H1 (cell line): ENCODE results near the gene RALGAPA2. TPM values are rescaled to one million over a fixed set of nuclear protein-coding genes. Genes with fewer than 3 reads are reported as not detected.

Experiments used
- CTCF ChIA-PET: fragments of 300-600 bp; sonication (Branson Sonifier 250); formaldehyde crosslinking; loops from one replicate; lab custom pipeline; 2021; ENCODE audit not compliant: partially characterized antibody; lab: Charles Lee
- POLR2A ChIA-PET: fragments of 300-600 bp; sonication (Branson Sonifier 250); formaldehyde crosslinking; loops from one replicate; lab custom pipeline; 2021; ENCODE audit warnings: inconsistent platforms; ENCODE audit not compliant: partially characterized antibody; lab: Charles Lee
- DNase-seq, 2 experiments: peaks; one replicate each; pipeline versions ENCODE4 v3.0.0 to v3.0.0-alpha.2; 2010 to 2022; ENCODE audit warnings: low spot score in 2 of 2, low read depth in 1 of 2, mixed read lengths in 1 of 2
- FAIRE-seq: peaks from 2 replicates; lab custom pipeline; 2011; peaks lifted over from hg19 to GRCh38; lab: Jason Lieb, UNC
- H2AFZ ChIP-seq: 2 replicates; pipeline ENCODE4 v1.8.1; 2012; ENCODE audit warnings: low read length, inconsistent platforms
- H2AK5ac ChIP-seq: 2 replicates; pipeline ENCODE4 v1.6.1; 2013; ENCODE audit warnings: low read depth, low read length
- H2BK120ac ChIP-seq: replicated peaks from 2 replicates; pipeline ENCODE3; 2013; ENCODE audit warnings: low read depth, low read length, inconsistent platforms
- H2BK12ac ChIP-seq: 2 replicates; pipeline ENCODE4 v1.6.1; 2013; ENCODE audit warnings: low read depth, low read length
- H2BK15ac ChIP-seq: 2 replicates; pipeline ENCODE4 v1.6.1; 2013; ENCODE audit warnings: low read length
- H2BK20ac ChIP-seq: 2 replicates; pipeline ENCODE4 v1.6.1; 2013; ENCODE audit warnings: low read length
- H2BK5ac ChIP-seq: 2 replicates; pipeline ENCODE4 v1.6.1; 2013; ENCODE audit warnings: low read depth, low read length
- H3K14ac ChIP-seq: 2 replicates; pipeline ENCODE4 v1.6.1; 2013; ENCODE audit warnings: inconsistent platforms; ENCODE audit not compliant: insufficient read length
- H3K18ac ChIP-seq: 2 replicates; pipeline ENCODE4 v1.6.1; 2013; ENCODE audit warnings: low read length; ENCODE audit errors: extremely low read depth
- H3K23ac ChIP-seq: 2 replicates; pipeline ENCODE4 v1.6.1; 2013; ENCODE audit warnings: inconsistent platforms; ENCODE audit not compliant: insufficient read length
- H3K23me2 ChIP-seq: 2 replicates; pipeline ENCODE4 v1.6.1; 2013; ENCODE audit warnings: low read depth, low read length
- H3K27ac ChIP-seq: 2 replicates; pipeline ENCODE4 v1.6.1; 2011; ENCODE audit warnings: low read depth, low read length, inconsistent platforms
- H3K27me3 ChIP-seq, 4 experiments: replicated peaks in 1 of 4; 1 replicate in 1 of 4; 2 replicates in 3 of 4; pipeline versions ENCODE4 v1.6.1 to v1.8.1; 2011 to 2013; ENCODE audit warnings: low read length in 3 of 4, mild to moderate bottlenecking in 3 of 4, inconsistent platforms in 2 of 4, mixed read lengths in 2 of 4, moderate library complexity in 1 of 4; ENCODE audit not compliant: control insufficient read depth in 3 of 4, insufficient read depth in 3 of 4; ENCODE audit errors: extremely low read depth in 1 of 4
- H3K36me3 ChIP-seq, 4 experiments: 2 replicates each; pipeline versions ENCODE4 v1.6.1 to v1.8.1; 2011 to 2013; ENCODE audit warnings: mild to moderate bottlenecking in 4 of 4, low read length in 3 of 4, moderate library complexity in 2 of 4, control low read depth in 1 of 4, inconsistent platforms in 1 of 4; ENCODE audit not compliant: insufficient read depth in 4 of 4, control insufficient read depth in 2 of 4
- H3K4ac ChIP-seq: replicated peaks from 2 replicates; pipeline ENCODE3; 2013; ENCODE audit warnings: low read length, low read depth, mixed read lengths, inconsistent platforms; ENCODE audit not compliant: insufficient read length
- H3K4me1 ChIP-seq, 4 experiments: replicated peaks in 1 of 4; 1 replicate in 1 of 4; 2 replicates in 3 of 4; pipeline versions ENCODE4 v1.6.1 to v1.8.1; 2011 to 2013; ENCODE audit warnings: low read length in 3 of 4, inconsistent platforms in 2 of 4, mixed read lengths in 1 of 4; ENCODE audit not compliant: insufficient read depth in 4 of 4, control insufficient read depth in 3 of 4
- H3K4me2 ChIP-seq, 2 experiments: 2 replicates each; pipeline versions ENCODE4 v1.6.1 to v1.8.1; 2011 to 2013; ENCODE audit warnings: low read depth in 2 of 2, low read length in 2 of 2, control low read depth in 1 of 2, inconsistent platforms in 1 of 2, mild to moderate bottlenecking in 1 of 2; ENCODE audit not compliant: insufficient read depth in 1 of 2
- H3K4me3 ChIP-seq, 4 experiments: fragments of 200-600, 300-600 bp in 1 of 4; sonication (generic), shearing (Covaris generic), sonication (Bioruptor Twin) in 1 of 4; 2 replicates each; pipeline versions ENCODE4 v1.5.1 to v1.8.1; 2011 to 2016; ENCODE audit warnings: low read length in 4 of 4, low read depth in 3 of 4, control low read depth in 2 of 4, inconsistent platforms in 2 of 4, mild to moderate bottlenecking in 2 of 4, mixed read lengths in 1 of 4, moderate library complexity in 1 of 4; ENCODE audit not compliant: insufficient read depth in 2 of 4; ENCODE audit errors: extremely low read depth in 1 of 4
- H3K56ac ChIP-seq: replicated peaks from 2 replicates; pipeline ENCODE3; 2013; ENCODE audit warnings: low read depth, mild to moderate bottlenecking, mixed read lengths, low read length, inconsistent platforms; ENCODE audit not compliant: insufficient read length
- H3K79me1 ChIP-seq: 2 replicates; pipeline ENCODE4 v1.6.1; 2013; ENCODE audit warnings: low read depth, low read length, control low read depth
- H3K79me2 ChIP-seq, 2 experiments: 2 replicates each; pipeline versions ENCODE4 v1.6.1 to v1.8.1; 2012 to 2013; ENCODE audit warnings: low read length in 2 of 2, mild to moderate bottlenecking in 2 of 2, inconsistent platforms in 1 of 2; ENCODE audit not compliant: insufficient read depth in 2 of 2, control insufficient read depth in 1 of 2
- H3K9ac ChIP-seq, 4 experiments: replicated peaks in 1 of 4; 1 replicate in 1 of 4; 2 replicates in 3 of 4; pipeline versions ENCODE4 v1.6.1 to v1.8.1; 2011 to 2013; ENCODE audit warnings: low read depth in 3 of 4, low read length in 3 of 4, control low read depth in 2 of 4, mild to moderate bottlenecking in 2 of 4, moderate library complexity in 2 of 4, inconsistent platforms in 1 of 4; ENCODE audit errors: extremely low read depth in 1 of 4
- H3K9me3 ChIP-seq, 2 experiments: 2 replicates each; pipeline versions ENCODE4 v1.6.1 to v1.8.1; 2012 to 2013; ENCODE audit warnings: mild to moderate bottlenecking in 2 of 2, moderate library complexity in 2 of 2, control low read depth in 1 of 2, inconsistent platforms in 1 of 2, low read depth in 1 of 2, low read length in 1 of 2, mixed read lengths in 1 of 2; ENCODE audit not compliant: insufficient read depth in 2 of 2
- H4K20me1 ChIP-seq, 2 experiments: replicated peaks in 1 of 2; 2 replicates each; pipeline versions ENCODE3 to v1.8.1; 2011 to 2013; ENCODE audit warnings: inconsistent platforms in 2 of 2, low read length in 2 of 2, mild to moderate bottlenecking in 1 of 2; ENCODE audit not compliant: insufficient read depth in 2 of 2, control insufficient read depth in 1 of 2
- H4K5ac ChIP-seq: 2 replicates; pipeline ENCODE4 v1.6.1; 2013; ENCODE audit warnings: low read length, low read depth, mixed read lengths, inconsistent platforms; ENCODE audit not compliant: insufficient read length
- H4K8ac ChIP-seq: 2 replicates; pipeline ENCODE4 v1.8.0; 2013; ENCODE audit warnings: mild to moderate bottlenecking, moderate library complexity, low read length, inconsistent platforms; ENCODE audit not compliant: insufficient read depth; ENCODE audit errors: extremely low read depth
- H4K91ac ChIP-seq: replicated peaks from 2 replicates; pipeline ENCODE3; 2013; ENCODE audit warnings: low read length, mixed read lengths, inconsistent platforms; ENCODE audit not compliant: insufficient read length
- BACH1 ChIP-seq: IDR thresholded peaks from 2 replicates; pipeline ENCODE4 v1.6.1; 2012; ENCODE audit warnings: low read length, improper control_type of control experiment
- NRF1 ChIP-seq: IDR thresholded peaks from 2 replicates; pipeline ENCODE4 v1.6.1; 2011; ENCODE audit warnings: mild to moderate bottlenecking, low read depth, low read length, improper control_type of control experiment
- TAF7 ChIP-seq: optimal IDR thresholded peaks from 2 replicates; pipeline ENCODE3; 2011; ENCODE audit warnings: low read depth, mild to moderate bottlenecking, inconsistent platforms, low read length, moderate library complexity, borderline replicate concordance
- TCF12 ChIP-seq: IDR thresholded peaks from 2 replicates; pipeline ENCODE4 v1.6.1; 2011; ENCODE audit warnings: low read depth, mild to moderate bottlenecking, low read length
- YY1 ChIP-seq: IDR thresholded peaks from 2 replicates; pipeline ENCODE4 v1.6.1; 2011; ENCODE audit warnings: low read depth, mild to moderate bottlenecking, low read length
- WGBS, 2 experiments: shearing (Covaris generic) in 1 of 2; methylation state at CpG; one replicate each; pipeline versions ENCODE4 v1.1.6 to v1.1.7; 2013 to 2015; ENCODE audit warnings: low lambda C conversion rate in 2 of 2, mixed read lengths in 2 of 2, inconsistent platforms in 1 of 2, low coverage in 1 of 2, missing lambda C conversion rate in 1 of 2; ENCODE audit not compliant: insufficient replicate concordance in 2 of 2, insufficient coverage in 1 of 2, insufficient read length in 1 of 2; ENCODE audit errors: extremely low coverage in 1 of 2, missing lambda C conversion rate in 1 of 2; 5-methylcytosine and 5-hydroxymethylcytosine counted together
- polyA plus RNA-seq, 7 experiments: library from polyadenylated mRNA; depleted of rRNA in 3 of 7; stranded (reverse) in 5 of 7; unstranded in 2 of 7; fragments of >200 nt in 5 of 7; fragments of 200-250 nt in 2 of 7; gene quantifications; 1 replicate in 5 of 7; 2 replicates in 1 of 7; 4 replicates in 1 of 7; pipeline versions ENCODE4 v1.2.1 to v1.2.3, GENCODE V29; 2011 to 2013; ENCODE audit warnings: missing spikeins in 2 of 7, mixed read lengths in 2 of 7
- total RNA-seq: library from RNA; stranded (reverse); fragmentation: NEBNext Ultra II Directional; extraction: Animal tissue kit (Norgen Biotek cat#: 25700); gene quantifications from 2 replicates; pipeline ENCODE4 v1.2.1, GENCODE V29; 2021

Gene RALGAPA2
- total and polyA plus RNA-seq, 2 of the 8 experiments (the other 6 are each of a cell fraction or from before 2014, with no cell fraction given), result 5.1 to 25.5 TPM

GRCh38 chr20:20687319-20687718 is 25.1 kb downstream of the RALGAPA2 start:
- H3K4me2 ChIP-seq, result no peak overlapping the region
- no peak for FAIRE-seq
- TF ChIP-seq TCF12, result no peak
- TF ChIP-seq TAF7, result no peak
- no peak for TF ChIP-seq NRF1
- no peak for TF ChIP-seq BACH1
- TF ChIP-seq YY1, result no peak
- H4K5ac ChIP-seq, result no peak overlapping the region
- no peak overlapping the region for H2BK120ac ChIP-seq
- H3K4ac ChIP-seq, result no peak overlapping the region
- H3K23me2 ChIP-seq, result no peaks in the 10 kb centered on the region; the same call in 1 of the 2 replicates
- peaks cover 7% of the 10 kb centered on the region for H3K79me1 ChIP-seq
- no peak overlapping the region for H2BK15ac ChIP-seq
- H2AFZ ChIP-seq, result no peak overlapping the region
- no peak overlapping the region for H3K9ac ChIP-seq
- no peaks in the 10 kb centered on the region for H3K36me3 ChIP-seq
- POLR2A ChIA-PET, result interaction anchor here (0.5 kb wide), 1 partner anchor 134 kb away, joined by 4 read pairs; no protein-coding TSS in a partner anchor
- H3K14ac ChIP-seq, result no peak overlapping the region
- no peak overlapping the region for H3K4me3 ChIP-seq
- CTCF ChIA-PET, result interaction anchor here (0.9 kb wide), 1 partner anchor 26 kb away, joined by 3 read pairs; no protein-coding TSS in a partner anchor
- H3K79me2 ChIP-seq, result peaks cover 10 to 61% of the 10 kb centered on the region in 2 experiments
- no peak overlapping the region for H4K91ac ChIP-seq
- no peak overlapping the region for H3K27ac ChIP-seq
- H2BK12ac ChIP-seq, result no peak overlapping the region
- peaks cover 0 to 11% of the 10 kb centered on the region in 2 experiments for H4K20me1 ChIP-seq
- peaks cover 0 to 5% (median 0%) of the 10 kb centered on the region in 4 experiments; a peak in 2 of 7 replicates for H3K4me1 ChIP-seq
- DNase-seq, result no peak
- WGBS, 2 experiments, result 82% methylated on average over 5 of the region's 5 CpGs; no CpG with 5 or more reads in 1 of the 2 experiments
- no peak overlapping the region for H4K8ac ChIP-seq
- H3K23ac ChIP-seq, result no peak overlapping the region
- no peak overlapping the region for H2AK5ac ChIP-seq
- H2BK20ac ChIP-seq, result no peak overlapping the region
- H2BK5ac ChIP-seq, result no peak overlapping the region
- no peak overlapping the region for H3K18ac ChIP-seq
- no peak overlapping the region for H3K56ac ChIP-seq
- no peaks in the 10 kb centered on the region for H3K27me3 ChIP-seq
- no peaks in the 10 kb centered on the region for H3K9me3 ChIP-seq
